HEK293 (cell line): ENCODE measurements around the gene STARD4.

Source experiments
- CTCF ChIA-PET: fragments of 350-600 bp; formaldehyde crosslinking; extraction: SDS; loops from one replicate; lab custom pipeline; 2021; ENCODE audit warnings: antibody characterized with exemption; lab: Yijun Ruan, JAX
- POLR2A ChIA-PET: fragments of 300-600 bp; formaldehyde crosslinking; extraction: SDS; loops from one replicate; lab custom pipeline; 2020; ENCODE audit warnings: antibody characterized with exemption, inconsistent platforms; lab: Yijun Ruan, JAX
- H3K27ac ChIP-seq: fragments of 200-500 bp; sonication (Bioruptor generic); 2 replicates; pipeline ENCODE4 v1.5.1; 2014; ENCODE audit warnings: low read depth, low read length, control low read depth, inconsistent platforms; ENCODE audit errors: extremely low read depth
- H3K36me3 ChIP-seq, 2 experiments: fragments of 200-500 bp in 1 of 2; sonication (Bioruptor generic) in 1 of 2; 1 replicate in 1 of 2; 2 replicates in 1 of 2; pipeline ENCODE4 v1.5.1; 2014 to 2017; ENCODE audit warnings: inconsistent platforms in 2 of 2, low read length in 2 of 2; ENCODE audit not compliant: control insufficient read depth in 2 of 2, insufficient read depth in 1 of 2
- H3K4me1 ChIP-seq: fragments of 200-500 bp; sonication (Bioruptor generic); 2 replicates; pipeline ENCODE4 v1.5.1; 2014; ENCODE audit warnings: mild to moderate bottlenecking, low read length, inconsistent platforms; ENCODE audit not compliant: control insufficient read depth, insufficient read depth
- H3K4me3 ChIP-seq: 2 replicates; pipeline ENCODE4 v1.5.1; 2011; ENCODE audit warnings: low read depth, mild to moderate bottlenecking, control low read depth, low read length, moderate library complexity
- H3K9me3 ChIP-seq: fragments of 200-500 bp; sonication (Bioruptor generic); 2 replicates; pipeline ENCODE4 v1.5.1; 2014; ENCODE audit warnings: low read depth, low read length, inconsistent platforms; ENCODE audit not compliant: control insufficient read depth, insufficient read depth
- FEZF1 ChIP-seq: fragments of 450-650 bp; formaldehyde crosslinking; IDR thresholded peaks from 2 replicates; pipeline ENCODE4 v1.5.1; 2016; ENCODE audit warnings: missing biosample characterization, missing genetic modification characterization
- GLI4 ChIP-seq: fragments of 450-650 bp; formaldehyde crosslinking; IDR thresholded peaks from 2 replicates; pipeline ENCODE4 v1.5.1; 2016; ENCODE audit warnings: missing biosample characterization, missing genetic modification characterization
- GLIS1 ChIP-seq: fragments of 450-650 bp; formaldehyde crosslinking; IDR thresholded peaks from 2 replicates; pipeline ENCODE4 v1.5.1; 2016; ENCODE audit warnings: missing biosample characterization, missing genetic modification characterization
- KLF10 ChIP-seq: fragments of 450-650 bp; IDR thresholded peaks from 2 replicates; pipeline ENCODE4 v1.5.1; 2018; ENCODE audit warnings: missing biosample characterization, mild to moderate bottlenecking, missing genetic modification characterization
- KLF17 ChIP-seq: fragments of 450-650 bp; formaldehyde crosslinking; IDR thresholded peaks from 2 replicates; pipeline ENCODE4 v1.5.1; 2016; ENCODE audit warnings: missing biosample characterization, missing genetic modification characterization
- MZF1 ChIP-seq: fragments of 450-650 bp; formaldehyde crosslinking; IDR thresholded peaks from 2 replicates; pipeline ENCODE4 v1.5.1; 2017; ENCODE audit warnings: missing biosample characterization, missing genetic modification characterization, borderline replicate concordance
- SP3 ChIP-seq: fragments of 450-650 bp; formaldehyde crosslinking; IDR thresholded peaks from 2 replicates; pipeline ENCODE4 v1.5.1; 2016; ENCODE audit warnings: missing biosample characterization, missing genetic modification characterization
- TCF7L2 ChIP-seq: IDR thresholded peaks from 2 replicates; pipeline ENCODE4 v1.6.1; 2011; ENCODE audit warnings: low read depth, mild to moderate bottlenecking, inconsistent platforms, low read length, moderate library complexity, borderline replicate concordance
- ZBTB8A ChIP-seq: fragments of 450-650 bp; formaldehyde crosslinking; IDR thresholded peaks from 2 replicates; pipeline ENCODE4 v1.5.1; 2016; ENCODE audit warnings: missing biosample characterization, missing genetic modification characterization
- ZNF10 ChIP-seq: fragments of 450-650 bp; formaldehyde crosslinking; IDR thresholded peaks from 2 replicates; pipeline ENCODE4 v1.5.1; 2017; ENCODE audit warnings: missing biosample characterization, missing genetic modification characterization
- ZNF133 ChIP-seq: fragments of 450-650 bp; formaldehyde crosslinking; IDR thresholded peaks from 2 replicates; pipeline ENCODE4 v1.5.1; 2016; ENCODE audit warnings: missing biosample characterization, missing genetic modification characterization
- ZNF175 ChIP-seq: fragments of 450-650 bp; formaldehyde crosslinking; IDR thresholded peaks from 2 replicates; pipeline ENCODE4 v1.5.1; 2016; ENCODE audit warnings: missing biosample characterization, missing genetic modification characterization
- ZNF24 ChIP-seq: fragments of 450-650 bp; formaldehyde crosslinking; IDR thresholded peaks from 2 replicates; pipeline ENCODE4 v1.5.1; 2016; ENCODE audit warnings: missing biosample characterization, missing genetic modification characterization
- ZNF514 ChIP-seq: fragments of 450-650 bp; formaldehyde crosslinking; IDR thresholded peaks from 2 replicates; pipeline ENCODE4 v1.5.1; 2016; ENCODE audit warnings: missing biosample characterization, missing genetic modification characterization
- ZNF548 ChIP-seq: fragments of 450-650 bp; formaldehyde crosslinking; IDR thresholded peaks from 2 replicates; pipeline ENCODE4 v1.5.1; 2016; ENCODE audit warnings: missing biosample characterization, missing genetic modification characterization
- ZNF623 ChIP-seq: fragments of 450-650 bp; formaldehyde crosslinking; IDR thresholded peaks from 2 replicates; pipeline ENCODE4 v1.5.1; 2016; ENCODE audit warnings: missing biosample characterization, missing genetic modification characterization
- ZNF645 ChIP-seq: fragments of 450-650 bp; formaldehyde crosslinking; IDR thresholded peaks from 2 replicates; pipeline ENCODE4; 2016; ENCODE audit warnings: missing biosample characterization, missing genetic modification characterization
- ZSCAN30 ChIP-seq: fragments of 450-650 bp; IDR thresholded peaks from 2 replicates; pipeline ENCODE4 v1.5.1; 2018; ENCODE audit warnings: missing biosample characterization, mild to moderate bottlenecking, missing genetic modification characterization, moderate library complexity

The STARD4 gene

DNA sequence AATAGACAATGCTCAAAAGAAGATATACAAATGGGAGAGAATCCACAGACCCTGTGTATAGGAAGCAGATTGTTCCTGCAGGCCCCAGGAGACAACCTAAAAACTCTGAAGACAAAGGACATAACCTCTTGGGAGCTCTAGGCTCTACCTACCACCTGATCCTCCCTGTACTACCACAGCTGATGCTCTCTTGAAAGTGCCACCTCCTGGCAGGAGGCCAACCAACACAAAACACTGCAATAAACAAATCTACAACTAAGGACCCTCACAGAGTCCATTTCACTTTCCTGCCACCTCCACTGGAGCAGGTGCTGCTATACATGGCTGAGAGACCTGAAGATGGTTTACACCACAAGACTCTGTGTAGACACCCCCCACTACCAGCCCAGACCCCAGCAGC, 49.0 kb downstream of the STARD4 start:
- Histone ChIP-seq H3K27ac (no peak overlapping the region), H3K4me3 (no peak overlapping the region), H3K9me3 (no peaks in the 10 kb centered on the region), H3K4me1 (0 out of 2 replicates have a peak, but pooled peaks cover 6% of the 10 kb centered on the region), H3K36me3 (no peaks in the 10 kb centered on the region)
- ChIA-PET CTCF (interaction anchor here (0.6 to 1.6 kb wide), 3 partner anchors 12 to 20 kb away, joined by 4 to 5 read pairs (median 4); no protein-coding TSS in a partner anchor), POLR2A (no interaction called here)
- TF ChIP-seq FEZF1 (tag by site-specific recombination): peak; percentile 61
- peak; percentile 75 for TF ChIP-seq GLIS1
- TF ChIP-seq ZNF514 (tag by site-specific recombination): no peak
- no peak for TF ChIP-seq MZF1 (tag by site-specific recombination)
- no peak for TF ChIP-seq ZNF548 (tag by site-specific recombination)
- no peak for TF ChIP-seq SP3

- no peak overlapping the region for H3K4me3 ChIP-seq
- POLR2A ChIA-PET: no interaction called here
- CTCF ChIA-PET: no interaction called here
- TF ChIP-seq ZNF623 (tag by site-specific recombination) (peak; percentile 62), TCF7L2 (no peak), ZNF24 (tag by site-specific recombination) (no peak)
- TF ChIP-seq, all 188 proteins: peak for 1
- H3K36me3 ChIP-seq: no peaks in the 10 kb centered on the region
- 0 out of 2 replicates have a peak, but pooled peaks cover 6% of the 10 kb centered on the region for H3K4me1 ChIP-seq
- H3K9me3 ChIP-seq: no peaks in the 10 kb centered on the region
- H3K27ac ChIP-seq: no peak overlapping the region
These were observed 50.4 kb downstream of the STARD4 start for GRCh38 chr5:111461934-111462333.

- ChIA-PET CTCF (interaction anchor here (1.0 kb wide), 1 partner anchor 300 kb away, joined by 6 read pairs; no protein-coding TSS in a partner anchor), POLR2A (no interaction called here)
- Histone ChIP-seq H3K27ac (no peak overlapping the region), H3K36me3 (no peaks in the 10 kb centered on the region), H3K4me3 (no peak overlapping the region), H3K4me1 (0 out of 2 replicates have a peak, but pooled peaks cover 6% of the 10 kb centered on the region), H3K9me3 (no peaks in the 10 kb centered on the region)
- no peak for TF ChIP-seq ZNF645
- TF ChIP-seq ZNF10: no peak
- TF ChIP-seq ZNF175 (tag by site-specific recombination): no peak
- no peak for TF ChIP-seq GLI4 (tag by site-specific recombination)
- TF ChIP-seq ZNF133 (tag by site-specific recombination): no peak
- no peak for TF ChIP-seq KLF10 (tag by site-specific recombination)
These were observed 51.1 kb downstream of the STARD4 start for GRCh38 chr5:111461255-111461671.

DNA sequence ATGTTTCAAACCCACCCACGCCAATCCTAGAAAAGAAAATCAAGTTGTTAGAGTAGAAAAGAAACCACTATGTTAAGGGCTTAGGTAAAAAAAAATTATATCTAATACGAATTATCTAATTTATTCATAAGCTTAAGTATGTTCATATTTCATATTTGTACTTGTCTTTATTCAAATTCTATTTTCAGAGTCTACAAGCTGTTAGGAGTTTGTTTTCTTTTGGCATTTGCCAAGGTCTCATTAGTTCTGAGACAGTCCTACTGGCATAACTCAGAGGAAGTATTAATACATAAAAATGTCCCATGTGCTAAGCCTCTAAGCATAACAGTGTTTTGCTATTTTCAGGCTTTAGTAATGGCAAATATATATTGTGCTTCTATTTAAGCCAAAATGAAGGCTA, 57.6 kb downstream of the STARD4 start:
- no peak overlapping the region for H3K27ac ChIP-seq
- ChIA-PET POLR2A (interaction anchor here (0.6 kb wide), 2 partner anchors 232 to 656 kb away, joined by 3 read pairs; no protein-coding TSS in a partner anchor), CTCF (no interaction called here)
- no peak overlapping the region for H3K4me3 ChIP-seq
- H3K4me1 ChIP-seq: peaks cover 21% of the 10 kb centered on the region
- no peaks in the 10 kb centered on the region for H3K9me3 ChIP-seq
- no peaks in the 10 kb centered on the region for H3K36me3 ChIP-seq
- no peak for TF ChIP-seq KLF17 (tag by site-specific recombination)
- no peak for TF ChIP-seq ZSCAN30 (tag by site-specific recombination)
- TF ChIP-seq ZBTB8A (tag by site-specific recombination): no peak
- TF ChIP-seq, all 188 proteins: peak for 0
